Activated CD4-positive, alpha-beta T cell treated with anti-CD3 and anti-CD28 coated beads for 48 hours (primary cell): ENCODE results near the gene DRICH1.
"Not testable (repeated sequence)": the region's sequence is repeated elsewhere in the genome, so short reads cannot be mapped to it uniquely, and the experiment has no call there.

Experiments used
- DNase-seq: peaks from one replicate; pipeline ENCODE4 v3.0.0-alpha.2; 2020

Gene DRICH1

DNA sequence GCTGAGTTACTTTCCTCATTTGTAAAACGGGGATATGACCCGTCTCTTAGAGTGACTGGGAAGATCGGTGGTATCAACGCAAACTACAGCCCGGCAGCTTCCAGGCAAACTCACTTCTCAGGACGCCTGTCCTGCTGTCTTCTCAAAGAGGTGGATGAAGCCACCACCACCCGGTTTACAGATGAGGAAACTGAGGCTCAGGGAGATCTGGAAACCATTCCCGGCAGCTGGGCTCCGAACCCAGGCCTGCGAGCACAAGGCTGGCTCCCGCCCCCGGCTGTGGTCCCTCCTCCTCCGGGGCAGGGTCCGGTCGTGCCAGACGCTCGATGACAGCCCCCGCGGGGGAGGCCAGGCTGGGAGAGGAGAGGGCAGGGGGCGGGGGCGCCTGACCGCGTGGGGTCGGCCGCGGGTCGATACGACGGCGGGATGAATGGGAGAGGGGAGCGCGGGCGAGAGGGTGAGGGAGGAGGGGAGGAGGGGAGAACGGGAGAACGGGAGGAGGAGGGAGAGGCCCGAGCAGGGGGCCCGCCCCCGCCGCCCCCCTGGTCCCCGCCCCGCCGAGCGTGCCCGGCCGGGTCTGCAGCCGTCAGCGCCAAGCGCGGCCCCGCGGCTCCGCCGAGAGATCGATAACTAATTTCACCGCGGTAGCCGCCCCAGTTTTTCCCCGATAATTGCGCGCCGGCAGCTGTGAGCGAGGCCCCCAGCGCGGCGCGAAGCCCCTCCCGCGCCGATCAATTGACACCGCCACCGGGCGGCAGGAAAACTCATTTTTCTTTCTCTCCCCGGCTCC lies 66.0 kb downstream of the DRICH1 start:
- DNase-seq = no peak

DNA sequence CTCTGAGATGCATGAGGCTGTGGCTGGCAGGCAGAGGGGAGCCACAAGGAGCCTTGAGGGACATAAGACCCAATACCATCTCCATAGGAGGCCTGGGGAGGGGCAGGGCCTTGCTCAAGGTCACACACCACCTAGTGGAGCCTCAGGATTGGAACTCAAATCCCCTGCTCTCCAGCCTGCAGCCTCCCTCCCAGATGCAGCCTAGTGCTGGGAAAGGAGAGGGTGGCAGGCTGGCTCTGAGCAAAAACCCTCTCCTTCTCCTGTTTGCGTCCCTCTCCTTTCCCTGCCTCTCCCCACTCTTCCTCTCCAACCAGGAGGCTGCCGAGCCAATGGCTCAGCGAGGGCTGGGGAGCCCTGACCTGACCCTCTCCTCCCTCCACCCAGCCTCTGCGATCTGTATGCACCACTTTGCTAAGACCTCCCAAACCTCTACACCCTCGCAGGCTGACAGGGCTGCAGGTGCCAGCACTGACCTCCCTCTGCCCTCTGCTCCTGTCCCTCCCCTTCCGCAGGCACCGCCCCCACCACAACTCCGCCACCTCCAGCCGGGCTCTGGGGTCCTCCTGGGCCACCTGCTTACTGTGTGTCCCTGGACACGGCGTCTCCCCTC lies 66.7 kb downstream of the DRICH1 start:
- peak; percentile 12 for DNase-seq

DNA sequence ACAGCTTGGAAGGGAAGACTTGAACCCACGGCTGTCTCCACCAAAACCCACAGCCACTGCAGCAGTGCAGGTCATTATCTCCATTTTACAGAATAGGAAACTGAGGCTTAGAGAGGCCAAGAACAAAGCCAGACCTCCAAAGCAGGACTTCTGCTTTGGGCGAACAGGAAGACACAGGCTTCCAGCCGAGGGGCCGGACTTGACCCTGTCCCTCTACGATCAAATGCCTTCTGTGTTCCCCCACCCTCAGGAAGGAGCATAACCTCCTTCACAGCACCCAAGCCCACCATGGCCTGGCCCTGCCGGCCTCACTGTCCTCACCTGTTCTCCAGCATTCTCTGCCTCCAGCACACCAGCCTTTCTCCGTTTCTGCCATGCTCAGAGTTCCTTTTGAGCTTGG lies 67.8 kb downstream of the DRICH1 start:
- DNase-seq = no peak

DNA sequence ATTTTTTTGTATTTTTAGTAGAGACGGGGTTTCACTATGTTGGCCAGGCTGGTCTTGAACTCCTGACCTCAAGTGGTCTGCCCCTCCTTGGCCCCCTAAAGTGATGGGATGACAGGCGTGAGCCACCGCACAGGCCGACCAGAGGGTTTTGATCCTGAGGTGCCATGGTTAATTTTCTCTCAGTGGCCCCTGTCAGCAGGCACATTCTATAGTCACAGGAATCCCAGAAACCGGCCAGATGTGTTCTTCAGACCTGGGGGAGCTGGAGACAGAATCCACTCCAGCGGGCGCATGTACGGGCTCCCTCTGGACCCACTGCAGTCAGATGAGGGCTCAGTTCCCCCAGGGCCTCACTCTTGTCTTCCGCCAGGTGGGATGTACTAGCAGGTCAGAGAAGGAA lies 69.0 kb downstream of the DRICH1 start:
- no peak for DNase-seq

DNA sequence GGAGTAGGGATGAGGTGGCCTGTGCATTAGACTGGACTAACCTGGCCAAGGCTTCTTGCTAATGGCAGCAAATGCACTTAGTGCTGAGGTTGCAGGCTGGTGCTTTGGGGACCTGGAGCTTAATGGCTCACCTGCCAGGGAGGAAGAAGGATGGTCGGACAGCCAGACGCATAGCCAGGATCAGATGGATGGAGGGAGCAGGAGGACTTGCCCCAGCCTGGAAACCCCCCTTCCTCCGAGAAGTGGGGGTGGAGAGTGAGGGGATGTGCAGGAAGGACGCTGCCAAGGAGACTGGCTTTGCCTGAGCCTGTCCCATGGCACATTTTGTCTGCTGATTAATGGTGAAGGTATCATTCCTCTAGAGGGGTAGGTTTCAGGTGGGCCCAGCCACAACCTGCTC lies 69.9 kb downstream of the DRICH1 start:
- DNase-seq = no peak

DNA sequence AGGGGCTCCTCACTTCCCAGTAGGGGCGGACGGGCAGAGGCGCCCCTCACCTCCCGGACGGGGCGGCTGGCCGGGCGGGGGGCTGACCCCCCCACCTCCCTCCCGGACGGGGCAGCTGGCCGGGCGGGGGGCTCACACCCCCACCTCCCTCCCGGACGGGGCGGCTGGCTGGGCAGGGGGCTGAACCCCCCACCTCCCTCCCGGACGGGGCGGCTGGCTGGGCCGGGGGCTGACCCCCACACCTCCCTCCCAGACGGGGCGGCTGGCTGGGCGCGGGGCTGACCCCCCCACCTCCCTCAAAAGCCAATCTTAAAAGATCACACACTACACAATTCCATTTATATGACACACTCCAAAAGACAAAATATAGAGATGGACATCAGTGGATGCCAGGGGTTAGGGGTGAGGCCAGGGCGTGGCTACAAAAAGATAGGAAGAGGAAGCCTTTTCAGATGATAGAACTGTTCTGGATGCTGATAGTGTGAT lies 71.1 kb downstream of the DRICH1 start:
- not testable (repeated sequence) for DNase-seq

DNA sequence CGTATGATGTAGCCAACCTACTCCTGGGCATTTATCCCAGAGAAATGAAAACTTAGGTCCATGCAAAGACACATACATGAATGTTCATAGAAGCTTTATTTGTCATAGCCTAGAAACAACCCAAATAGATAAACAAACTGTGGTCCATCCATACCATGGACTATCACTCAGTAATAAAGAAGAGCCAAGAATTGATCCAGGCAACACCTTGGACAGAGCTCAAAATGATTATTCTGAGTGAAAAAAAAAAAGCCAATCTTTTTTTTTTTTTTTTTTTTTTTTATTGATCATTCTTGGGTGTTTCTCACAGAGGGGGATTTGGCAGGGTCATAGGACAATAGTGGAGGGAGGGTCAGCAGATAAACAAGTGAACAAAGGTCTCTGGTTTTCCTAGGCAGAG lies 71.9 kb downstream of the DRICH1 start:
- not testable (repeated sequence) for DNase-seq
